HUDEP-2 (cell line): ENCODE results near the gene TNFSF9.
"Not testable (repeated sequence)": the region's sequence is repeated elsewhere in the genome, so short reads cannot be mapped to it uniquely, and the experiment has no call there.

Experiments used
- DNase-seq, 76 experiments: peaks; one replicate each; lab custom pipeline; 2025; ENCODE audit not compliant: unreplicated experiment in 76 of 76; lab: John Stamatoyannopoulos, UW

TNFSF9 gene

GRCh38 chr19:6531163-6531955 lies 533 bp downstream of the TNFSF9 start:
- DNase-seq, result peak in 5 of 76 experiments; percentile 52 to 96 (median 57)

- peak in 3 of 76 experiments; percentile 22 to 52 (median 30) for DNase-seq
Measured at GRCh38 chr19:6531956-6532243, 1.1 kb downstream of the TNFSF9 start.

GRCh38 chr19:6532244-6532999 lies 1.6 kb downstream of the TNFSF9 start:
- DNase-seq, result peak in 21 of 76 experiments; percentile 13 to 49 (median 31)

GRCh38 chr19:6533000-6533328 lies 2.1 kb downstream of the TNFSF9 start:
- DNase-seq, result no peak

- no peak for DNase-seq
Measured at GRCh38 chr19:6533746-6534418, 3.1 kb downstream of the TNFSF9 start.

GRCh38 chr19:6534451-6535093 lies 3.7 kb downstream of the TNFSF9 start:
- no peak for DNase-seq

GRCh38 chr19:6535558-6536137 lies 4.8 kb downstream of the TNFSF9 start:
- DNase-seq, result no peak

GRCh38 chr19:6539514-6539913 lies 8.7 kb downstream of the TNFSF9 start:
- DNase-seq, result no peak

- no peak for DNase-seq
Measured at GRCh38 chr19:6540918-6541689, 10.3 kb downstream of the TNFSF9 start.

- DNase-seq, result no peak
Measured at GRCh38 chr19:6543866-6544347, 13.1 kb downstream of the TNFSF9 start.

- DNase-seq, result not testable (repeated sequence)
Measured at GRCh38 chr19:6550679-6551078, 19.9 kb downstream of the TNFSF9 start.

- DNase-seq, result no peak
Measured at GRCh38 chr19:6551091-6551490, 20.3 kb downstream of the TNFSF9 start.

GRCh38 chr19:6551607-6552450 lies 21.0 kb downstream of the TNFSF9 start:
- DNase-seq, result peak in 37 of 76 experiments; percentile 13 to 72 (median 38)

GRCh38 chr19:6556043-6556449 lies 25.2 kb downstream of the TNFSF9 start:
- DNase-seq, result no peak

- DNase-seq, result no peak
Measured at GRCh38 chr19:6556480-6557195, 25.8 kb downstream of the TNFSF9 start.

GRCh38 chr19:6562437-6562836 lies 31.6 kb downstream of the TNFSF9 start:
- not testable (repeated sequence) for DNase-seq

- peak in 21 of 76 experiments; percentile 8 to 61 (median 32) for DNase-seq
Measured at GRCh38 chr19:6564393-6564792, 33.6 kb downstream of the TNFSF9 start.

- DNase-seq, result not testable (repeated sequence)
Measured at GRCh38 chr19:6566727-6567126, 35.9 kb downstream of the TNFSF9 start.
